Cortex of kidney (tissue), 1 donor: ENCODE data around the gene WIZ.
"Not testable (repeated sequence)": the region's sequence is repeated elsewhere in the genome, so short reads cannot be mapped to it uniquely, and the experiment has no call there.

Experiments
- DNase-seq: peaks from one replicate; lab custom pipeline; 2025; lab: John Stamatoyannopoulos, UW

Gene WIZ

GRCh38 chr19:15449620-15450527 lies at the start of gene WIZ:
Gene WIZ (minus strand): TSS chr19:15449956. CDS start chr19:15448307, 1,649 bp downstream.
- DNase-seq = no peak

GRCh38 chr19:15498910-15499309 lies 49.2 kb upstream of the WIZ start:
- no peak for DNase-seq

GRCh38 chr19:15498156-15498858 lies 48.6 kb upstream of the WIZ start:
- DNase-seq = no peak

GRCh38 chr19:15495151-15495550 lies 45.4 kb upstream of the WIZ start:
- DNase-seq = no peak

GRCh38 chr19:15488489-15489226 lies 38.9 kb upstream of the WIZ start:
- no peak for DNase-seq

GRCh38 chr19:15487038-15487437 lies 37.3 kb upstream of the WIZ start:
- DNase-seq = no peak

GRCh38 chr19:15485768-15486167 lies 36.0 kb upstream of the WIZ start:
- not testable (repeated sequence) for DNase-seq

GRCh38 chr19:15480996-15481395 lies 31.2 kb upstream of the WIZ start:
- DNase-seq = not testable (repeated sequence)

GRCh38 chr19:15479391-15480345 lies 29.9 kb upstream of the WIZ start, which contains the start of gene PGLYRP2:
Gene PGLYRP2 (minus strand): TSS chr19:15479501. CDS start chr19:15479371, 130 bp downstream.
- DNase-seq = no peak

- no peak for DNase-seq
These were observed 26.6 kb upstream of the WIZ start for GRCh38 chr19:15476325-15476724.

- DNase-seq = no peak
These were observed 25.9 kb upstream of the WIZ start for GRCh38 chr19:15475611-15476010.

GRCh38 chr19:15475169-15475568 lies 25.4 kb upstream of the WIZ start:
- no peak for DNase-seq

- not testable (repeated sequence) for DNase-seq
These were observed 24.1 kb upstream of the WIZ start for GRCh38 chr19:15473821-15474220.

GRCh38 chr19:15471639-15472101 lies 21.9 kb upstream of the WIZ start:
- DNase-seq = no peak

- DNase-seq = no peak
These were observed 19.9 kb upstream of the WIZ start for GRCh38 chr19:15469513-15470297.

- DNase-seq = no peak
These were observed 19.1 kb upstream of the WIZ start for GRCh38 chr19:15468675-15469512.

- no peak for DNase-seq
These were observed 18.0 kb upstream of the WIZ start for GRCh38 chr19:15467734-15468214.

- no peak for DNase-seq
These were observed 17.3 kb upstream of the WIZ start for GRCh38 chr19:15466851-15467733.
